Measurements from ENCODE around the gene RPL29. TPM values are rescaled to one million over a fixed set of nuclear protein-coding genes. Genes with fewer than 3 reads are reported as not detected.
"Not testable (repeated sequence)": the region's sequence is repeated elsewhere in the genome, so short reads cannot be mapped to it uniquely, and the experiment has no call there.

Gene RPL29
- polyA plus RNA-seq, 3 donors = 1,596 to 1,901 (median 1,807) TPM

DNA sequence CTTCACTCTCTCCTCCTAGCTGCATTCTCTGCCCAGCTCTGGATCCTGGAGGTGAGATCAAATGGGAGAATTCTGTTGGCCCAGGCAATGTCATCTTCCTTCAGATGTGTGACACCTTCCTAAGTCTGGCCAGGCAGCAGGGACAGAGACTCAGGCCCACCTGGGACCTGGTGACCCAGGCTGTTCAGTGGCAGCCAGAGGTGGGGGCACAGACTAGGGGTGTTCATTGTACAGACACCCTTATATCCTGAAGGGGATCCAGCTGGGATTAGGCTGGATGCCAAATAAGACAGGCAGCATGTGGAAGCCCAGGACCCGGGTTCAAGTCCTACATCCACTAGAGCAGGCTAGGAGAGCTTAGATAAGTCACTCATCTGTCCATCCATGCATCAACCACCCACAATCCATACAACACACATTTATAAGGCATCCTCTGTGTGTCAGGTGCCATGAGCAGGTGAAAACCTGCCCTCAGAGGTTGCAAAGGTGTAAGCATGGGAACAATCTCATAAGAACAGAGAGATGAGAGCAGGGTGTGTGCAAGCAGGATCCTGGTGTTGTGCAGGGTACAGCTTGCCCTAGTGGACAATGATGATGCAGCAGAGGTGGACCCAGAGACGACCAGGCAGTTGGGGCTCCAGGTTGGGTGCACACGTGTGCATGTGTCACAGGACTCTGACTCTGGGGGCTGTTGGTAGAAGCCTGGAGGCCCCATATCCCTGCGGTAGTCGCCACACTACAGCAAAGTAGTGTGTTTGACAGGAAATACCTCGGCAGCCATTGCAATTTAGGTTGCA is 18.3 kb upstream of the RPL29 start:
- no peak for DNase-seq

DNA sequence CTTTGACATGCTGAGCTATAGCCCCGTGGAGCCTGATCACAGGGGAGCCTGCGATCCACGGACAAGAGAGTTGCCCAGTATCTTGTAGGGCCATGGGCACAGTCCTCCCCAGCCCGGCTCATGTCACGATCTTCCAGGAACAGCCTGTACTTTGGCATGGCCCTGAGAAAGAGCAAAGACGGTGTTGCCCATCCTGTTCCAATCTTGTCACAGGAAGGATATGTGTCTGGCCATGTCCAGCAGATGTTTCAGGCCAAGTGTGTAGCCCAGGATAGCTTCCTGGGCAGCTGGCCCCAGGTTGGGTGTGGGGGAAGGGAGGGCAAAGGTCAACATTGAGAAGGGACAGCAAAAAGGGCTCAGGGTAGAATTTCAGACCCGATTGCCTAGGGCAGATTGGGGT is 17.0 kb upstream of the RPL29 start:
- no peak for DNase-seq

DNA sequence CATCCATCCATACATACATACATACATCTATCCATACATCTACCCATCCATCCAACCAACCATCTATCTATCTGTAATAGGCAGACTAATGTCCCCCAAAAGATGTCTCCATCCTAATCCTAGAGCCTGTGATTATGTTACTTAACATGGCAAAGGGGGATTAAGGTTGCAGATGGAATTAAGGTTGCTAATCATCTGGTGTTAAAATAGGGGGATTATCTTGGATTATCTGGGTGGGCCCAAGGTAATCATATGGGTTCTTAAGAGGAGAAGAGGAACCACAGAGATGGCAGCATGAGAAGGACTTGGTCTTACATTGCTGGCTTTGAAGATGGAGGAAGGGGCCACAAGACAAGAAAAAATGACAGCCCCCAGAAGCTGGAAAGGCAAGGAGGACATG is 14.7 kb upstream of the RPL29 start:
- no peak for DNase-seq

DNA sequence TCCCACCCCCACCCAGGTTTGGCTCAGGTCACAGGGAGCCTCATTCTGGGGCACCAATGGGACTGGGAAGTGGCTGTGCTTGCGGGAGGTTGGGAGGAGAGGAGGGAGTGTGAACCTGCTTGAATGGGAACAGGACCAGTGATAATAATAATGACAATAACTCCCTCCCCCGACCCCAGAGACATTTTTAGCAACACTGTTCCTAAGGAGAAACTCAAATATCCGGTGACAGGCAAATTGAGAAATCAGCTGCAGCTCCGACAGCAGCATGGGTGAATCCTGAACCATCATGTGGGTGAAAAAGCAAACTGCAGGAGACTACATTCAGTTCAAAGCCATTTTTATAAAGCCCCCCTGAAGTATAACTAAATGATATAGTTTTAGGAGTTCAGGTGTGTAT is 11.6 kb upstream of the RPL29 start:
- no peak for DNase-seq

DNA sequence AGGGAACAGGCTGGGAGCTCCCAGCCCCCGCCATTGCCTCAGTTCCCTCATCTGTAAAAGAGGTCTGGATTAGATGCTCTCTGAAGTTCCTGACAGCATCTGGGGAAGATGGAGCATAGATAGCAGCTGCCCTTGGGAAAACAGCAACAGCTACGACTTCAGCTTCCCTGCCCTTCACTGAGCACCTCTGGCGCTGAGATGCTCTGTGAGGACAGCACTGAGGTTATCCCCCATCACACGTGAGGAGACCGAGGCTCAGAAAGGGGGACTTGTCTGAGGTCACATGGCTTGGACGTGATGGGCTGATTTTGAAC is 11.1 kb upstream of the RPL29 start:
- no peak for DNase-seq

DNA sequence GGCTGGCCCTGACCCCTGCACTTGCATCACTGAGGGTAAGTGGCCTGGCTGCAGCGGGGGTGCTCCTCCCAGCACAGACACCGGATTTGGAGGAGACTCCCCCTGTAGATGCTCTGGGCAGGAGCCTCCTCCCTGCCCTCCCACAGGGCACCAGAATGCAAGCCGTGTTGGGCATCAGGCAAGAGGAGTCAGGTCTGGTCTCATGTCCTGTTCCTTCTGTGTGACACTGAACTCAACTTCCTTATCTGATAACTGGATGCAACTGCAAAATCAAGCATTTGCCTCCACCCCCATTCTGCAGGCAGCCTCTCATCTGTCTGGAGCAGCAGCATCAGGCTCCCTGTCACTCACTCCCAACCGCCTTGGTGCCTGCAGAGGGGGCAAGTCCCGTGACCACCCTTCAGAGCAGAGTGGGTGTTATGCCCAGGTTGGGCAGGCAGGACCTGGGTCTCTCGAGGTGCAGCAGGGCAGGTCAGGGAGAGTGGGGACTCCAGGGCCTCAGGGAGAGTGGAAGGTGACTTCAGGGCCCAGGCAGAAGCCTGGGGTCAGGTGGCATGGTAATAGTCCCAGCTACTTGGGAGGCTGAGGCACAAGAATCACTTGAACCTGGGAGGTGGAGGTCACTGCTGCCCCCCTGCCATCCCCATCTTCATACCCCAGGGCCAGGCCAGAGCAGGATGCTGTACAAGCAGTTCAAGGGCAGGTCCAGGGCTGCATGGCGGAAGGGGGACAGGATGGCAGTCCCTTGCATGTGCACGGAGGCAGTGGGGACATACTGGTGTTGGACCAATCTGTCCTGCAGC is 10.5 kb upstream of the RPL29 start:
- DNase-seq = no peak

DNA sequence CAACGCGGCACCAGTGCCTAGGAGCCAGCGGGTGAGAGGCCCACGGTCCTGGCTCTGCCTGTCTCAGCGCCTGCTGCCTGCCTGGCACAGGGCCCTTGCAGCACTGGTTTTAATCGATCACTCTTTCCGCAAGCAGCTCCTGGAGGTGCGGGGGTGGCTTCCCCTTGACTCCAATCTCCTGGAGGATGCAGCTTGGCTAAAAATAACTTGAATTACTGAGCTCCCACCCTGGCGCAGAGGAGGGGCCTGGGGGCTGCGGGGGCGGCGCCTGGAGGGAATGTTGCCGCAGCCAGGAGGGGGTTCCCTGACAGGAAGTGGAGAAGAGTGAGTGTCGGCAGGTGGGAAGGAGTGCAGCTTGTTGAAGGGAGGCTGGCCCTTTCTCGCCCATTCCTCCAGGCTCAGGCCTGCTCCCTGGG is 9.9 kb upstream of the RPL29 start:
- DNase-seq = peak; percentile 82

DNA sequence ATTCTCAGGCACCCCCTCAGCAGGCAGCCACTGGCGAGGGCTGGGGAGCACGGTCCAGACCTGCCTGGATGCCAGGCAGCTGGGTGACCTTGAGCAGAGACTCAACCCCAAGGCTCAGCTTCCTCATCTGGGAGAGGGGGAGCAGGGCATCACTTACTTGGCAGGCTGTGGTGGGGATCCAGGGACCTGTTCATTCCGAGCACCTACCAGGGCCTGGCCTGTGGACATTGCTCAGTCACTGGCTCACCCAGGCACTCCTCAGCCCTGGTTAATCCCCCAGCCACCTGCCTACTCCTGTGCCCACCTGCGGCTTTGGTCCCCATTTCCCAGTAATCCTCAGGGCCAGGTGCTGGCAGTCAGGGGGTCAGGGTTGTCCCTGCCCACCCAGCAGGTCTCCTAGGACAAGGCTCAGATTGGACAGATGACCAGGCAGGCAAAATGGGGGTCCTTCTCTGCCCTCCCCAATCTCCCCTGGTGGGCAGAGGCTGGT is 9.3 kb upstream of the RPL29 start:
- no peak for DNase-seq

DNA sequence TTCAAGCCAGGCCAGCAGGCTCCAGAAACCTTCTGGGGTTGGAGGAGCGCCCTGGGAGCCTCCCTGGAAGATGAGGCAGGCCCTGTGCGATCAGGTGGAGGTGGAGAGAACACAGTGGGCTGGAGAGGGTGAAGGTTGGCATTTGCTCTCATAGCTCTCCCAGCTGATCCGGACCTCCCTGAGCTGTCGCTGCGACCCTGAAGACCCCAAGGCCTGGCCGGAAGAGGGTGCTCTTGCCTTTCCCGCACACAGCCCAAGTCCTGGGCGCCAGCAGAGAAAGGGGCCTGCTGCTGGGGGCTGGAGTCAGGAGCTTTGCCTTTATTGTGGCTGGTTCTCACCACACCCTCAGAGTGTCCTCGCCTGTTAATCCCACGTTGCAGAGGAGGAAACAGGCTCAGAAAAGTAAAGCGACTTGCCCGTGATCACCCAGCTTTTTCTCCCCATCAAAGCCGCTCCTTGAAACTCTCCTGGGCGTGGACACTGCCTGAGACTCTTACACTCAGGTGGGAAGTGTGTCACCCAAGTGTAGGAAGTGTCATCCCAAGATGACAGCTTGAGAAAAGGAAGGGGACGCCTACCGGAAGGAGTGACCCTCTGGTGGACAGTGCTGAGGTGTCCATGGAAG is 8.6 kb upstream of the RPL29 start:
- peak; percentile 64 for DNase-seq

DNA sequence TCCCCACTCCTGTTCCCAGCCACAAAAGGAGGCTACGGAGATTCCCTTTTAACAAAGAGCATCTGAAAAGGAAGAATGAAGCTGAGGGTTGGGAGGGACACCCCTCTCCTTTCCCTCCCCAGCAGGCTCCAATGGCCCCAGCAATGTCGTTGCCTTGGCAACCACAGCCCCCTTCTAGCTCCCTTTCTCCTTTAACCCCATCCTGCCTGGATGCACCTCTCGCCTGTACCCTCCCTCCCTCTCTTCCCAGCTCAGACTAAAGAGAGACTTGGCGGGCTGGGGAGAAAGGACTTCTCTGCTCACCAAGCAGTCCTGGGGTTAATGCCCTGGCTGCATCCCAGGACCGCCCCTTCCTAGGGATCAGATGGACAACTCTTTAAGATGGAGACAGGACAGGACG is 7.1 kb upstream of the RPL29 start:
- no peak for DNase-seq

DNA sequence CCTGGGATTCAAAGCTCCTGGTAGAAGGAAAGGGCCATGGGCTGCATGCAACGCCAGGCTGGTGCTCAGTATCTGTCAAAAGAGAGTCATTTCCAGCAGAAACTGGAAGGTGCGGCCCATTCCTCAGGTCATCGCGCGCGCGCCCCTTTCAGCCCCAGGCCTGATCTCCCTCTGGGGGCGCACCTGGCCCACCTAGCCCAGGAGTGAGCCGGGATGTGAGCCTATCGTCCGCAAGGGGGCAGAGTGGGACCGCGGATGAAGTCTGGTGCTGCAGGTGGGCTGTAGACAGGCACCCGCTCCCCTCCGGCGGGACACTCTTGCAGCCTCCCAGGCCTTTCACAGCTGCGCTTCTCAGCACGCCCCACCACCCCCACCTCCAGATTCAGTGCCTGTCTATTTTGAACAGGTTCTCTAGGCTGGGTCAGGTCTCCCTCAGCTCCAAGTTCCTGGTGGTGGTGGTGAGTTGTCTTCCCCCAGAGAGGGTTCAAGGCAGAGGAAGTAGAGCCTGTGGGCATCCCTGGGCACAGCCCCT is 5.8 kb upstream of the RPL29 start:
- peak; percentile 81 for DNase-seq

DNA sequence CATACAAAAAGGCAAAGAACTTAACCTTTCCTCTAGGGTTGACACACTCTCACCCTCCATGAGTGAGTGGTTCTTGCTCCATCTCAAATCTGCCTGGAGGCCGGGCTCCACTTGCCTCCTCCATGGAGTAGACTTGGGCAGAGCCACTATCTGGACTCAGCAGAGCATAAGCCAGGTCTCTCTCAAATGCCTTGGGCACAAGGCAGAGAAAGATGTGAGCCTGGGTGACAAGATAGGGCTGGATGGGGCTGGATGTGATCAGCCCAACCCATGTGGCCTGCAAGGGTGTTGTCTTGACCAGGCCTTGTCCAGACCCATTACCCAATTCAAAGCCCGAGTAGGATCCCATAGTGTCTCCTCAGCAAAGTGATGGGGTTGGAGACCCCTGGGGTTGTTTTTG is 4.2 kb upstream of the RPL29 start:
- no peak for DNase-seq

DNA sequence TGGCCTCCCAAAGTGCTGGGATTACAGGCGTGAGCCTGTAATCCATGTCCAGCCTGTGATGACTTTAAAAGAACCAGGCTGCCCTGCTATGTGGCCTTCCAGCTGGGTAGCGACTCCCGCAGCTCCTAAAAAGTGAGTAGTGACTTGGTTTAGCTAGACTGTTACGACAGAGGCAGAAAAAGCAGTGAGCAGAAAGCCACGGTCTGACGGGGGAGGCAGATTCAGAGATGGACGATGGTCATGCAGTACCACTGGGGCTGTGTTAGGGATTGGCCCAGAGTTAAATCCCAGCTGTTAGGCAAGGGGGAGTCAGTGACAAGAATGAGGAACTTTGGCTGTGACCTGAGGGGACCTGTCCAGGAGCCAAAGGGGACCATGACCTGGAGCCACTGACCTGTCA is 3.1 kb upstream of the RPL29 start:
- no peak for DNase-seq

DNA sequence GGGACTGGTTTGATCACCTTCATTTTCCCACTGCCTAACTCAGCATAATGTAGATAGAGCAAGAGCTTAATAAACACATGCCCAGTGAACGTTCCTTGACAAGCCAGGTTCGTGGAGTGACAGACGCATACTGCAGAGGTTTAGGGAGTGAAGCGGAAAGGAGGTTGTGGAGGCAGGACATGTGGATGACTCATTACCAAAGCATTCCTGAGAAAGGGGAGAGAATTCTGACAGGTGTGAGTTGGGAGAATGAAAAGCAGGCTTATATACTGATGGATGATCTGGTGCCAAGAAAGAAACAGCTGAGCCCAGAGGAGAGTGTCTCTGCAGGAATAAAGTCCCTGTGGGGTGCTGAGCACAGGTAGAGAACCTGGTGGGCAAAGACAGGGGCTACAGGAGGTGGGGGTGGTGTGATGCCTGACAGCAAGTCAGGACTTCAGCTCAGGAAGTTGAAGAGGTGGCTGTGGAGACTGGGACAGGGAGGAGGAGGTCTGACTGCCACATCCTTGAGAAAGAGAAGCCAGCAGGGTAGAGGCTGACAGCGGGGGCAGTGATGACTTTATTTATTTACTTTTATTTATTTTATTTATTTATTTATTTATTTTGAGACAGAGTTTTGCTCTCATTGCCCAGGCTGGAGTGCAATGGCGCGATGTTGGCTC is 2.4 kb upstream of the RPL29 start:
- DNase-seq = no peak

DNA sequence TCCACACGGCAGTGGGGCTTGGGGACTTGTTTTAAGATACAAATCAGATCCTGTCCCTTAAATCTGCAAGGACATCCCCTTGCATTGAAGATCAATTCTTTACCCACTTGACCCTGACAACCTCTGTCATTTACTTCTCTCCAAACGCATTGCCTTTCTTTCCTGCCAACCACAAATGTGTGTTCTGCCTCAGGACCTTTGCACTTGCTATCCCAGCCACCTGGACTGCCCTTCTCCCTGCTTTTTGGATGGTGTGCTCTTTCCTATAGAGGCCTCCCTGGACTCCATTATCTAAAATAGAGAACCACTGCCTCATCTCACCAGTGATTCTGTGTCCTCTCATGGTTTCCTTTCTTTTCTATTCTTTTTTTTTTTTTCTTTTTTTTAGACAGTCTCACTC is 1.5 kb upstream of the RPL29 start:
- no peak for DNase-seq

DNA sequence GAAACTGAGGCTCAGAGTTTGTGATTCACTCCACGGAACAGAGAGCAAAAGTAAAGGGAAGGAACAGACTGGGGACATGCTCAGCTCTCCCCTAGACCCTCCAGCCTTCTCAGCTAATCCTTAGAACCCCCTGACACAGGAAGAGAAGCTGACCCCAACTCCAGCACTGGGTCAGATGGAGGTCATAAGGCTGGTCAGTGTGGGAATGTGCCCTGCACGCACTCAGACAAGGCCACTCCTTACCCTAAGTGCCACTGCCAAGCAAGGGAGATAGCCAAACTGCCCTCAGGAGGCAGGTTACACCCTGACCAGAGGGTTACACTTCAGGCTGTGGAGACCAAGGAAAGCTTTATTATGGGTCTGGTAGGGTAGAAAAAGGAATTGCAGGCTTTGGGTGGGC is 1.2 kb downstream of the RPL29 start:
- DNase-seq = no peak

DNA sequence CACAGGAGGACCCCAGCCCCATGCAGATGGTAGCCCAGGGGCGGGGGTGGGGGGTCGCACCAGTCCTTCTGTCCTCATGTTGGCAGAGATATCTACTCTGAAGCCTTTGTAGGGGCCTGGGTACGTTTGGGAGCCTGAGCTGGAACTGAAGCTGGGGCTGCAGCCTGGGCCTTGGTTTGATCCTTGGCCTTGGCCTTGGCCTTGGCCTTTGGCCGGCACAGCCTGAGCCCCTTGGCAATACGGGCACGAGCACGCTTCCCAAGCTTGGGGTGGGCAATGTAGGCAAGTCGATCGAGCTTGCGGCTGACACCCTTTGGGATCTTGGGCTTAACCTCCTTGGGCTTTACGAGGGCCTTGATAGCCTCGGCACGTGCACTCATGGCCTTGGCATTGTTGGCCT is 2.0 kb downstream of the RPL29 start:
- not testable (repeated sequence) for DNase-seq

DNA sequence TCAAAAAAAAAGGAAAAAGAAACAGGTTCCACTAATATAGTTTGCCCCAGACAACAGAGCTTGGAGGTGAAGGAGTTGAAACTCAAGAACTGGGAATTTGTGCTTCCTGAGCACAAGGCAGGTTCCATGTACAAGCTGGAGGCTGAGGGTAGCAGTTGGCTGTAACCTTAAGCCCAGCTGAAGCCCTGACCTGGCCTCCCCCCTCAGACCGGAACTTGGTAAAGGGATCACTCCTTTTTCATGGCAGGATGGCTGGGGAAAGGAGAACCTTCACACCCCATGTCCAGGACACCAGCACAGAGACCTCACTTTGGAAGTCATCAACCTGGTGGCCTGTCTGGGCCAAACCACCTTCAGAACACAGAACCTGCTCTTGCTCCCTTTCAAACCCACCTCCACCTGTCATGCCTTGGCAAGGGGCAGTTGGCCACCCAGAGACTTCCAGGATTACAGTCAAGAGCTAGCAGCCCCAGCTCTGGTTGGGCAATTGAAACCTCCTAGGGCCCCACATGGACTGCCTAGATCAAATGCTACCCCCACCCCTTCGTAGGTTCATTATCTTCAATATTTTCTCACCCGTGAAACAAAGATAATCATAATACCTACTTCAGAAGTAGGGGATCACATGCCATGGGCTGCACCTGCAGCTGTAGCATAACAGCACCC is 3.5 kb downstream of the RPL29 start:
- no peak for DNase-seq

DNA sequence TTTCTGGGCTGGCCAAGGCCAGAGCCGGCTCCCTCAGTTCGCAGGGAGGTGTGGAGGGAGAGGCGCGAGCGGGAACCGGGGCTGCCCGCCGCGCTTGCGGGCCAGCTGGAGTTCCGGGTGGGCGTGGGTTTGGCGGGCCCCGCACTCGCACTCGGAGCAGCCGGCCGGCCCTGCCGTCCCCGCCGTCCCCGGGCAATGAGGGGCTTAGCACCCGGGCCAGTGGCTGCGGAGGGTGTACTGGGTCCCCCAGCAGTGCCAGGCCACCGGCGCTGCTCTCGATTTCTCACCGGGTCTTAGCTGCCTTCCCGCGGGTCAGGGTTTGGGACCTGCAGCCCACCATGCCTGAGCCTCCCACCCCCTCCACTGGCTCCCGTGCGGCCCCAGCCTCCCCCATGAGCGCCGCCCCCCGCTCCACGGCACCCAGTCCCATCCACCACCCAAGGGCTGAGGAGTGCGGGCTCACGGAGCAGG is 5.2 kb downstream of the RPL29 start:
- not testable (repeated sequence) for DNase-seq

DNA sequence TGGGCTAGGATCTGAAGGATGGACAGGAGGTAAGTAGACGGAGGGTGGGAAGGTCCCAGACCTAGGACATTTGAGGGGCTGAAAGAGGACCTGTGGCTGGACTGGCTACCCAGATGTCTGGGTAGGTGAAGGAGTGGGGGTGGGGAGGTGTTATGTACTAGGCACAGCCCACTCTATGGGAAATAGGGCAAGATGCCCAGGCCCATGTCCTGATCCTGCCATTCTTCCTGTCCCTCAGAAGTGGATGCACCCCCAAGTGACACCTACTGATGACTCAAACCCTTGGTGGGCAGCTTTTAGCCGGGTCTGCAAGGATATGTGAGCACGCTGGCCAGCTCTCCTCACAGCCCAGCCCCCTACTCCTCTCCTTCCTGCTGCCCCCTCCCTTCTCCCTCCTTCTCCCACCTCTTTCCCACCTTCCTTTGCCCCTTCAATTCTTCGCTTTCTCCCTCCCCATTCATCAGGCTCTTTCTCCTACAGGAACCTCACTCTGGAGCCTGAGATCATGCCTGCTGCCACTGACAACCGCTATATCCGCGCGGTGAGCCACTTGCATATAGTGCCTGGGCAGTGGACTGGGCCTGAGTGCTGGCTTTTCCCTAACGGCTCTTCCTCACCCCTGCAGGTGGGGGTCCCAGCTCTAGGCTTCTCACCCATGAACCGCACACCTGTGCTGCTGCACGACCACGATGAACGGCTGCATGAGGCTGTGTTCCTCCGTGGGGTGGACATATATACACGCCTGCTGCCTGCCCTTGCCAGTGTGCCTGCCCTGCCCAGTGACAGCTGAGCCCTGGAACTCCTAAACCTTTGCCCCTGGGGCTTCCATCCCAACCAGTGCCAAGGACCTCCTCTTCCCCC is 7.2 kb downstream of the RPL29 start:
- DNase-seq = no peak

Data from renal pelvis (tissue), 4 donors.